SK-N-SH (cell line): ENCODE data around the gene KCNH3. TPM values are rescaled to one million over a fixed set of nuclear protein-coding genes. Genes with fewer than 3 reads are reported as not detected.
"Not testable (repeated sequence)": the region's sequence is repeated elsewhere in the genome, so short reads cannot be mapped to it uniquely, and the experiment has no call there.

Source experiments
- CTCF ChIA-PET: fragments of 300-600, 350-600 bp; formaldehyde crosslinking; extraction: SDS; loops from one replicate; lab custom pipeline; 2021; lab: Yijun Ruan, JAX
- POLR2A ChIA-PET: fragments of 350-600 bp; sonication (Branson Sonifier 250); formaldehyde crosslinking; extraction: SDS; loops from one replicate; lab custom pipeline; 2020; ENCODE audit warnings: antibody characterized with exemption, inconsistent platforms; lab: Yijun Ruan, JAX
- DNase-seq: peaks from one replicate; pipeline ENCODE4 v3.0.0; 2012
- H2AFZ ChIP-seq: fragments of 200-600 bp; sonication (generic); 2 replicates; pipeline ENCODE4 v1.8.1; 2016; ENCODE audit warnings: antibody characterized with exemption, mild to moderate bottlenecking, low read depth
- H3F3A ChIP-seq: fragments of 200-600 bp; sonication (generic); replicated peaks from 2 replicates; pipeline ENCODE3; 2016; ENCODE audit warnings: antibody characterized with exemption, mild to moderate bottlenecking; ENCODE audit not compliant: insufficient read depth
- H3K27ac ChIP-seq, 2 experiments: fragments of 200-500 bp in 1 of 2; fragments of 200-600 bp in 1 of 2; sonication (Bioruptor generic) in 1 of 2; sonication (generic), shearing (Covaris generic) in 1 of 2; 2 replicates each; pipeline versions ENCODE4 v1.5.1 to v1.6.1; 2014 to 2016; ENCODE audit warnings: low read depth in 2 of 2, inconsistent platforms in 1 of 2, low read length in 1 of 2, mild to moderate bottlenecking in 1 of 2, mixed read lengths in 1 of 2
- H3K27me3 ChIP-seq: fragments of 200-600 bp; sonication (generic), shearing (Covaris generic); 2 replicates; pipeline ENCODE4 v1.6.1; 2016; ENCODE audit warnings: mixed run types; ENCODE audit not compliant: insufficient read depth
- H3K36me3 ChIP-seq, 2 experiments: fragments of 200-500 bp in 1 of 2; fragments of 200-600 bp in 1 of 2; sonication (Bioruptor generic) in 1 of 2; sonication (generic) in 1 of 2; replicated peaks in 1 of 2; 2 replicates each; pipeline versions ENCODE3 to v1.5.1; 2014 to 2016; ENCODE audit warnings: low read length in 1 of 2, mild to moderate bottlenecking in 1 of 2; ENCODE audit not compliant: insufficient read depth in 2 of 2, control insufficient read depth in 1 of 2
- H3K4me1 ChIP-seq, 2 experiments: fragments of 200-500 bp in 1 of 2; fragments of 200-600 bp in 1 of 2; sonication (Bioruptor generic) in 1 of 2; sonication (generic), shearing (Covaris generic) in 1 of 2; 2 replicates each; pipeline versions ENCODE4 v1.5.1 to v1.6.1; 2014 to 2016; ENCODE audit warnings: low read depth in 1 of 2, low read length in 1 of 2, mixed run types in 1 of 2; ENCODE audit not compliant: insufficient read depth in 2 of 2, control insufficient read depth in 1 of 2
- H3K4me2 ChIP-seq: fragments of 200-600 bp; sonication (generic), shearing (Covaris generic); 2 replicates; pipeline ENCODE4 v1.6.1; 2017; ENCODE audit warnings: mixed run types
- H3K4me3 ChIP-seq, 2 experiments: fragments of 200-500 bp in 1 of 2; fragments of 200-600 bp in 1 of 2; sonication (Bioruptor generic) in 1 of 2; sonication (generic), shearing (Covaris generic) in 1 of 2; 2 replicates each; pipeline versions ENCODE4 v1.5.1 to v1.8.1; 2014 to 2016; ENCODE audit warnings: low read depth in 2 of 2, inconsistent platforms in 1 of 2, low read length in 1 of 2, mild to moderate bottlenecking in 1 of 2, mixed read lengths in 1 of 2, moderate library complexity in 1 of 2
- H3K79me2 ChIP-seq: fragments of 200-600 bp; sonication (generic); 2 replicates; pipeline ENCODE4 v1.8.1; 2017; ENCODE audit warnings: mild to moderate bottlenecking; ENCODE audit not compliant: insufficient read depth
- H3K9ac ChIP-seq: fragments of 200-600 bp; sonication (generic); 2 replicates; pipeline ENCODE4 v1.6.1; 2017; ENCODE audit warnings: mixed run types
- H3K9me2 ChIP-seq: fragments of 200-600 bp; sonication (generic); 2 replicates; pipeline ENCODE4 v1.6.1; 2017; ENCODE audit warnings: mixed run types
- H3K9me3 ChIP-seq: fragments of 200-600 bp; sonication (generic); 2 replicates; pipeline ENCODE4 v1.6.1; 2017; ENCODE audit warnings: mixed run types, mild to moderate bottlenecking, moderate library complexity
- H4K20me1 ChIP-seq: fragments of 200-600 bp; sonication (generic); 2 replicates; pipeline ENCODE4 v1.6.1; 2017; ENCODE audit warnings: mild to moderate bottlenecking, mixed run types; ENCODE audit not compliant: insufficient read depth
- FOXJ3 ChIP-seq: sonication (generic); formaldehyde crosslinking; IDR thresholded peaks from 2 replicates; pipeline ENCODE4 v1.5.1; 2020; ENCODE audit warnings: mild to moderate bottlenecking, missing genetic modification reagents
- GATA2 ChIP-seq: sonication (generic); formaldehyde crosslinking; IDR thresholded peaks from 2 replicates; pipeline ENCODE4 v1.5.0; 2020; ENCODE audit warnings: mild to moderate bottlenecking, missing genetic modification reagents
- POLR2AphosphoS5 ChIP-seq: IDR thresholded peaks from 2 replicates; pipeline ENCODE4 v1.6.1; 2012; ENCODE audit warnings: low read depth, low read length
- SIN3A ChIP-seq: IDR thresholded peaks from 2 replicates; pipeline ENCODE4 v1.6.1; 2012; ENCODE audit warnings: low read depth, mild to moderate bottlenecking, low read length, moderate library complexity, borderline replicate concordance
- SMC3 ChIP-seq: IDR thresholded peaks from 2 replicates; pipeline ENCODE4 v1.6.1; 2012; ENCODE audit warnings: low read depth, low read length, improper control_type of control experiment
- TCF12 ChIP-seq: IDR thresholded peaks from 2 replicates; pipeline ENCODE4 v1.4.0; 2012
- YY1 ChIP-seq: IDR thresholded peaks from 2 replicates; pipeline ENCODE4 v1.4.0; 2012; ENCODE audit warnings: low read depth, mild to moderate bottlenecking
- WGBS: methylation state at CpG from one replicate; pipeline ENCODE4 v1.1.6; 2017; ENCODE audit warnings: low lambda C conversion rate; 5-methylcytosine and 5-hydroxymethylcytosine counted together
- polyA plus RNA-seq, 3 experiments: library from polyadenylated mRNA; depleted of rRNA; stranded (reverse); fragments of >200 nt; gene quantifications; 2 replicates each; pipeline ENCODE4 v1.2.3, GENCODE V29; 2012
- TF ChIP-seq, protein P1 (sequence below): fragments of 150-350 bp; IDR thresholded peaks from 2 replicates; pipeline ENCODE4 v1.6.1; 2016; ENCODE audit warnings: mild to moderate bottlenecking, low read depth, low read length
- TF ChIP-seq, protein P2 (sequence below): IDR thresholded peaks from 2 replicates; pipeline ENCODE4 v1.4.0; 2012; ENCODE audit warnings: low read depth, borderline replicate concordance
- TF ChIP-seq, protein P3 (sequence below): IDR thresholded peaks from 2 replicates; pipeline ENCODE4 v1.4.0; 2012; ENCODE audit warnings: low read depth, borderline replicate concordance

KCNH3 gene
- polyA plus RNA-seq, 1 of the 3 experiments (the other 2 are of a cell fraction): 3.7 TPM

DNA sequence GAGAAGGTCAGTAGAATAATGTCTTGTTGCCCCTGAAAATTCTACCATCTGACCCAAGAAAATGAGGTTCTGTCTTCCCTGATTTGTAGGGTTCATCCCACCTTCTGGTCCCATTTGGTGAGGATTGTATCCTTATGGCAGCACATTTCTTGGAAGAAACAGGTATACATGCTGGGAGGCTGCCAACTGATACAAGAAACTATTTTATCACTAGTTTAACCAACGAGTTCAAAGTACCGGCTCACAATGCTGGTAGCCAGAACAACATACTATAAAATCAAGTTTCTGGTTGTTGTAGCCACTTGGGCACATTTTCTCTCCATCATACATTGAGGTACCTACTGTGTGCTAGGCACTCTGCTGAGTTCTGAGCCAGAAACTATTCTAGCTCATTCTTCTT is 7.1 kb upstream of the KCNH3 start (continued):
- TF ChIP-seq SIN3A (no peak), SMC3 (no peak), POLR2AphosphoS5 (no peak), TCF12 (no peak), GATA2 (CRISPR knock-in tag) (no peak)
- TF ChIP-seq, protein P1, sequence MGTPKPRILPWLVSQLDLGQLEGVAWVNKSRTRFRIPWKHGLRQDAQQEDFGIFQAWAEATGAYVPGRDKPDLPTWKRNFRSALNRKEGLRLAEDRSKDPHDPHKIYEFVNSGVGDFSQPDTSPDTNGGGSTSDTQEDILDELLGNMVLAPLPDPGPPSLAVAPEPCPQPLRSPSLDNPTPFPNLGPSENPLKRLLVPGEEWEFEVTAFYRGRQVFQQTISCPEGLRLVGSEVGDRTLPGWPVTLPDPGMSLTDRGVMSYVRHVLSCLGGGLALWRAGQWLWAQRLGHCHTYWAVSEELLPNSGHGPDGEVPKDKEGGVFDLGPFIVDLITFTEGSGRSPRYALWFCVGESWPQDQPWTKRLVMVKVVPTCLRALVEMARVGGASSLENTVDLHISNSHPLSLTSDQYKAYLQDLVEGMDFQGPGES: no peak

DNA sequence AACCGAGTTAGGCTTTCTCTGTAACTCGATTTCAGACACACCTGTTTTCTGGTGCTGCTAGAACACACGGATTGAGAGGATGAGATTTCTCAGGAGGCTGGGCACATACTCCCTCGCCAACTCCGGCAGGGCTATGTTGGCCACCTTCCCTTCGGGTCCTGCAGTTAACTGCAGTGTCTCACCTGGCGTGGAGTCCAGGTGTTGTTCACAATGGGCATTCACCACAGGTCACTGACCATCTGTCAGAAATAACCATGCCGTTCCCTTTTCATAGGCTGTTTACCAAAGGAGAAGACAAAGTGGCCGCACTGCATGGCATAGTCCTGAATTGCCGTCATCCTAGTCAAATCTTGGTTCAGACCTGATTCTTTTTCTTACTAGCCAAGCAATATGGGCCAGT is 5.5 kb upstream of the KCNH3 start:
- Histone ChIP-seq H3K9me2 (no peaks in the 10 kb centered on the region), H3F3A (peaks cover 41% of the 10 kb centered on the region), H3K79me2 (no peaks in the 10 kb centered on the region), H3K9ac (no peak overlapping the region), H2AFZ (no peak overlapping the region), H3K4me2 (no peak overlapping the region), H3K27ac (no peak overlapping the region), H3K36me3 (peaks cover 4 to 11% of the 10 kb centered on the region in 2 experiments), H3K4me3 (no peak overlapping the region), H4K20me1 (no peaks in the 10 kb centered on the region), H3K9me3 (no peaks in the 10 kb centered on the region), H3K4me1 (peaks cover 0 to 10% of the 10 kb centered on the region in 2 experiments; a peak in 1 of 4 replicates), H3K27me3 (no peaks in the 10 kb centered on the region)
- CTCF ChIA-PET: interaction anchor here (1.3 to 1.5 kb wide), 3 partner anchors 19 to 191 kb away, joined by 4 to 9 read pairs (median 5); no protein-coding TSS in a partner anchor
- TF ChIP-seq, protein P2, sequence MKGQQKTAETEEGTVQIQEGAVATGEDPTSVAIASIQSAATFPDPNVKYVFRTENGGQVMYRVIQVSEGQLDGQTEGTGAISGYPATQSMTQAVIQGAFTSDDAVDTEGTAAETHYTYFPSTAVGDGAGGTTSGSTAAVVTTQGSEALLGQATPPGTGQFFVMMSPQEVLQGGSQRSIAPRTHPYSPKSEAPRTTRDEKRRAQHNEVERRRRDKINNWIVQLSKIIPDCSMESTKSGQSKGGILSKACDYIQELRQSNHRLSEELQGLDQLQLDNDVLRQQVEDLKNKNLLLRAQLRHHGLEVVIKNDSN: no peak
- TF ChIP-seq, protein P3, sequence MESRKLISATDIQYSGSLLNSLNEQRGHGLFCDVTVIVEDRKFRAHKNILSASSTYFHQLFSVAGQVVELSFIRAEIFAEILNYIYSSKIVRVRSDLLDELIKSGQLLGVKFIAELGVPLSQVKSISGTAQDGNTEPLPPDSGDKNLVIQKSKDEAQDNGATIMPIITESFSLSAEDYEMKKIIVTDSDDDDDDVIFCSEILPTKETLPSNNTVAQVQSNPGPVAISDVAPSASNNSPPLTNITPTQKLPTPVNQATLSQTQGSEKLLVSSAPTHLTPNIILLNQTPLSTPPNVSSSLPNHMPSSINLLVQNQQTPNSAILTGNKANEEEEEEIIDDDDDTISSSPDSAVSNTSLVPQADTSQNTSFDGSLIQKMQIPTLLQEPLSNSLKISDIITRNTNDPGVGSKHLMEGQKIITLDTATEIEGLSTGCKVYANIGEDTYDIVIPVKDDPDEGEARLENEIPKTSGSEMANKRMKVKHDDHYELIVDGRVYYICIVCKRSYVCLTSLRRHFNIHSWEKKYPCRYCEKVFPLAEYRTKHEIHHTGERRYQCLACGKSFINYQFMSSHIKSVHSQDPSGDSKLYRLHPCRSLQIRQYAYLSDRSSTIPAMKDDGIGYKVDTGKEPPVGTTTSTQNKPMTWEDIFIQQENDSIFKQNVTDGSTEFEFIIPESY: no peak
- TF ChIP-seq FOXJ3 (CRISPR knock-in tag) (no peak), YY1 (no peak), SMC3 (no peak)
- 89% methylated on average over 10 of the region's 10 CpGs for WGBS
- POLR2A ChIA-PET: no interaction called here
- DNase-seq: no peak

DNA sequence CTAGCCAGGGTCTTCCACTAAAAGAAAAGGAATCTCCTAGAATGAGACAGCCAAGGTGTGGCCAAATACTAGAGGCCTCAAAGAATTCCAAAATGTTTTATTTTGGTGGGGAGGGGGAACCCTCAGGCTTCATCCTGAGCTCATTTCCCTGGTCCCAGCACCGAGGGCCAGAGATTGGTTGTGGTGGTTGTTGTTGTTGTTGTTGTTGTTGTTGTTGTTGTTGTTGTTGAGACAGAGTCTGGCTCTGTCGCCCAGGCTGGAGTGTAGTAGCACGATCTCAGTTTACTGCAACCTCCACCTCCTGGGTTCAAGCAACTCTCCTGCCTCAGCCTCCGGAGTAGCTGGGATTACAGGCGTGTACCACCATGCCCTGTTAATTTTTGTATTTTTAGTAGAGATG is 4.7 kb upstream of the KCNH3 start:
- H2AFZ ChIP-seq, H3K27me3 ChIP-seq, H3K4me3 ChIP-seq, H3K4me2 ChIP-seq, H3K79me2 ChIP-seq, POLR2A ChIA-PET, DNase-seq, H3K9me2 ChIP-seq, H3K36me3 ChIP-seq, H3K9ac ChIP-seq, H3K9me3 ChIP-seq, H4K20me1 ChIP-seq, H3K27ac ChIP-seq: not testable (repeated sequence)
- H3K4me1 ChIP-seq: peaks cover 0 to 11% of the 10 kb centered on the region in 2 experiments; a peak in 1 of 4 replicates
- 100% methylated on average over 3 of the region's 5 CpGs for WGBS
- H3F3A ChIP-seq: peaks cover 41% of the 10 kb centered on the region
- CTCF ChIA-PET: interaction anchor here (1.6 to 2.9 kb wide), 2 partner anchors 47 to 176 kb away, joined by 4 to 15 read pairs; no protein-coding TSS in a partner anchor
